Right lung (tissue), 5 donors: ENCODE data around the gene FRMD5. TPM values are rescaled to one million over a fixed set of nuclear protein-coding genes. Genes with fewer than 3 reads are reported as not detected.
"Not testable (repeated sequence)": the region's sequence is repeated elsewhere in the genome, so short reads cannot be mapped to it uniquely, and the experiment has no call there.

Experiments
- DNase-seq, 2 donors: peaks; one replicate each; pipeline ENCODE4 v3.0.0-alpha.2; 2013
- polyA plus RNA-seq, 5 donors: library from polyadenylated mRNA; unstranded; fragments of 120-200 nt; gene quantifications; one replicate each; pipeline versions ENCODE4 v1.2.1 to v1.2.3, GENCODE V29; 2013; ENCODE audit warnings: inconsistent platforms in 1 of 5, low replicate concordance in 1 of 5; ENCODE audit not compliant: insufficient read length in 5 of 5, insufficient read depth in 1 of 5

The FRMD5 gene
- polyA plus RNA-seq, 5 donors: 1.7 to 2.0 (median 1.8) TPM

- no peak for DNase-seq
Measured at GRCh38 chr15:43893956-43894355, 301.1 kb downstream of the FRMD5 start.

- DNase-seq: no peak
Measured at GRCh38 chr15:43889042-43889441, 306.0 kb downstream of the FRMD5 start.

DNA sequence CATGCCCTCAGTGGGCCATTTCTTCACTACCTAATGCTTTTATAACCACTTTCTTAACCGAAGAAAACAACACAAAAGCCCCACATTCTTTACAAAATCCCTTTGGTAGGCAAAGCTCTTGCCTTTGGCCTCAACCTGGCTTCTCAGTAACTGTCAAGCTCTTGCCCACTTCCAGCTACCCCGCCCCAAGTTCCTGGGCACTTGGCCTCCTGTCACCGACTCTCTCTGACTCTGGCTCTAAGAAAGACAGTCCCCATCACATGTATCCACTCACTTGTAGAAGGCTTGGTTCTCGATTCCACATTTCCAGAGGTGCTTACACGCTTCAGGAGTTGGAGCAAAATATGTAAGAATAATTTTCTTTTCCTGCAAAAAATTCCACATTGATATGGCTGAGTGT is 307.2 kb downstream of the FRMD5 start:
- DNase-seq: no peak

- no peak for DNase-seq
Measured at GRCh38 chr15:43886558-43886957, 308.5 kb downstream of the FRMD5 start.

DNA sequence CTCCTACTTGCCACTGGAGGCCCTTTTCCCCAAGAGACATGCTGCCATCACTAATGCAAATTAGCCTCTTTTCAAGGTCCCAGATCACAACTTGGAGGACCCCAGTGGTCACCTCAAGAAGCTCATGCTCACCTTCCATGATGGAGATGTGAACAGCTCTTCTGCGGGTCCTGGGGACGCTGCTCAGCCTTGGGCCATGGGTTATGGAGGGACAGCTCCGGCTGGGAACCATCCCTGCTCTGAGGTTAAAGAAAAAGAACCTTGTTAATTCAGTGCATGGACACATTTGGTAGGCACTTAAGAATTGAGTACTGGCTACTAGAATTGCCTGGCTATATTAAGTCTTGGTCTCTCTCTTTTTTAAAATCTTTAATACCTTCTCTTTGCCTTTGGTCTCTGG is 311.5 kb downstream of the FRMD5 start:
- no peak for DNase-seq

GRCh38 chr15:43881944-43882343 is 313.1 kb downstream of the FRMD5 start:
- DNase-seq: no peak

- DNase-seq: no peak
Measured at GRCh38 chr15:43881245-43881644, 313.8 kb downstream of the FRMD5 start.

DNA sequence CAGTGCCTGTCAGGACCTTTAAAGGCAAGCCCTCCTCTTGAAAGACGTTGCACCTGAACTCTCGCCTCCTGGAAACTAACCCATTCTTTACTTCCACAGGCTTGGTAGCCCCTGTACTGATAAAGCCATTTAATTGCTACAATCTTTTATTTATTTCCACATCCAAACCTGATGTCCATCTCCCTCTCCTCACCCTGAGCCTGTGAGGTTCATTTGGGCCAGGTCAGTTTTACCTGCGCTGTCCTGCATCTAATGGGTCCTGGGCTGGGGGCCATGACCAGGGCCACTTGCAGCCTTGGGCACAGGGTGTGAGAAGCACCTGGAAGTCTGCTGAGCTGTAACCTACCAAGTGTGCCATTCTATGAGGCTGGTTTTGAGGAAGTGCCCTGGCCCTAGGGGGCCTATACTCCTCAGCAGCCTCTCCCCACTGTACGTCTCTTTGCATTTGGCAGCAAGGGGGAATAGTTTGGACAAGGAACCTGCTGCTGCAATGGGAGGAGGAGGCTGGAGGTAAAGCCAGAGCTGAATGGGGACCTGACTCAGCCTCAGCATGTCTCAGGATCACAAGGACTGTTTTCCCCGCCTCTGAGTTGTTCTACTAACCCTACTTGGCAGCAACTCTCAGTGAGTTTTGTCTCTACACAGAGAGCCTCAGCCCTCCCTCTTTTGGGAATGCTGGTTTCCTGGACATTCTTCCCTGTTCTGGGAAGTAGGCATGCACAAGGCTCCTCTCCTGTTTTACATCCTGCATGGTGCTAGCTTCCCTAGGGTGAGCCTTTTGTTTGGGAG is 314.5 kb downstream of the FRMD5 start:
- DNase-seq: no peak

DNA sequence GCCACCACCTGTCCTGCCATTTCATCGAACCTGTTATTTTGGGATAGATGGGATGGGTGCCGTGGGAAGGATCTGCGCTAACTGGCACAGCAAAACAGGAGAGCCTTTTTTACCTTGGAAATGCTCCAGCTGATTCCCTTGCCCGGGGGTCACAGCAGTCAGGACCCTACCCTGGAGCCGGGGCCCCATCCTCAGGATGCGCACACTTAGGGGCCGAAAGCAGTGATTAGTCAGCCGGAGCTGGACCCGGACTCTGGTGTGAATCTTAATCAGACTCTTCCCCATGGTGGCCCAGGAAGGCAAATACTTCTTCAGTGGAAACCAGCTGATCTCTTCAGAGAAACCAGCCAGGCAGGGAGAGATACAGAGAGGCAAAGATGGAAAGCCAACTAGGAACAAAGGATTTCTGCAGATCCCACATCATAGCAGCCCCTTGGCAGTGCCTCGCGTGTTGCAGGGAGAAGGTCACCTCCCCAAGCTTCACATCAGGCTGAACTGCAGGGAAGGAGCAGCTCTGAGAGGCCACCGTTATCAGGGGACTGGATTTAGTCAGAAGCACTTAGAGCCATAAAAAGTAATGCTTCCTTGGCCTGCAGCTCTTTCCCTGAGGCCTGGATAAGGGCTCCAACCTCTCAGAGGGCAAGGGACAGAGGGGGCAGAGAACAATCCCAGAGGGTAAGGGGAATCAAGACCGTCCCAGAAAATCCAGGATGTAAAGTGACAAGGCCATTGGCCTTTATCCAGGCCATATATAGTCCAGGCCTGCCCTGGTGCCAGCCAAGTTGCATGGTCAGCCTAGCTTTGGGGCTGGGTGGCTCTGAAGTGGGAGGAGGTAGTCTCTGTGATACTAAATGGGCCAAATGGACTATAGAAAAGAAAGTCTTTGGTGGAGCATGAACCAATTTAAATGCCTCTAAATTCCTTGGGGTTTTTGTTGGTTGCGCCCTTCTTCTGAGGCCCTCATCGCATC is 315.4 kb downstream of the FRMD5 start:
- DNase-seq: no peak

GRCh38 chr15:43878446-43878845 is 316.6 kb downstream of the FRMD5 start:
- DNase-seq: no peak

DNA sequence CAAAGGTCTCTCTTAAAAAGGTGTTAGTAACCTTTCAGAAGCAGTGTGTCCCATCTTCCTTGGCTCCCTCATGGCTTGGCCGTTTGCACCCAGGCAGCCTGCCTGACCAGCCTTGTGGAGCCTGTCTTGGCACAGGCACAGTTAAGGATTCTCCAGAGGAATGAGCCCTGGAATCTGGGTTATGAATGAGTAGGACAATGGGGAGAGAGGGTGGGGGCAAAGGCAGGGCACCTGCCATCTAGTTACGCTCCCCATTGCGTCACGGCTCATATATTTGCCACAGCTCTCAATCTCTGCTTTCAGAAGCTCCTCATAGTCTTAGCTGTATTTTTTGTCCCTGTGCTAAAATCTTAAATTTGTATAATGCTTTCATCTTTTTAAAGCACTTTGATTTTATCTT is 317.7 kb downstream of the FRMD5 start:
- DNase-seq: no peak

GRCh38 chr15:43876872-43877271 is 318.2 kb downstream of the FRMD5 start:
- no peak for DNase-seq

GRCh38 chr15:43873651-43874050 is 321.4 kb downstream of the FRMD5 start:
- no peak for DNase-seq

GRCh38 chr15:43872416-43873020 is 322.6 kb downstream of the FRMD5 start:
- DNase-seq: peak; percentile 31 to 41

DNA sequence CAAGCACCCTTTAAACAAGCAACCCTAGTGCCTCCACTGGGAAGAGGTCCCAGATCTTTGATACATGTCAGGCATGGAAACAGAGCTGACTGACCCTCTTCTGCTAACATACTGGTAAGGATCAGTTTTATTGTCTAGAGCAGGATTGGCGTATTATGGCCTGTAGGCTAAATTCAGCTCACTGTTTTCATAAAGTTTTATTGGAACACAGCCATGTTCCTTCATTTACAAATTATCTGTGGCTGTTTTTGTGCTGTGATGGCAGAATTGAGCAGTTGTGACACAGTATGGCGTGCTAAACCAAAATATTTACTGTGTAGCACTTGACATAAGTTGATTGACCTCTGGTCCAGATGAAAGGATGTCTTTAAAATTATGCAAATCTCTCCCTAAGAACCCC is 323.2 kb downstream of the FRMD5 start:
- no peak for DNase-seq

GRCh38 chr15:43868406-43868805 is 326.7 kb downstream of the FRMD5 start:
- DNase-seq: no peak

DNA sequence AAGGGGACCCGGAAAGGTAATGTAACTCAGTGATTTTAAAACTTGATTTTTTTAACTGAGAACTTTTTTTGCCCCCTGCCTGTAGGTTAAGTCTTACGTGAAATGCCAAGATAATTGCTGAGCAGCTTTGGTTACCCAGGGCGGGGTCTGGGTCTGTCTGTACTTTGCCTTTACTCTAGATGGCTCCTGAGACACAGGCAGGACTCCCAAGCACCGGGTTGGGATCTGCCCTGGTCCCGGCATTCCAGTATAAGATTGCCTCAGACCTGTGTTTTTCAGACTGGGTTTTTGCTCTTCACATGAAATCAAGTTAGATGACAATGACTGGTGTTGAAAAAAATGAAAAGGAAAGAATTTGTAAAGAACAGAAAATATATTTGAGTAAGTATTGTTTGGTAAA is 328.0 kb downstream of the FRMD5 start:
- no peak for DNase-seq

DNA sequence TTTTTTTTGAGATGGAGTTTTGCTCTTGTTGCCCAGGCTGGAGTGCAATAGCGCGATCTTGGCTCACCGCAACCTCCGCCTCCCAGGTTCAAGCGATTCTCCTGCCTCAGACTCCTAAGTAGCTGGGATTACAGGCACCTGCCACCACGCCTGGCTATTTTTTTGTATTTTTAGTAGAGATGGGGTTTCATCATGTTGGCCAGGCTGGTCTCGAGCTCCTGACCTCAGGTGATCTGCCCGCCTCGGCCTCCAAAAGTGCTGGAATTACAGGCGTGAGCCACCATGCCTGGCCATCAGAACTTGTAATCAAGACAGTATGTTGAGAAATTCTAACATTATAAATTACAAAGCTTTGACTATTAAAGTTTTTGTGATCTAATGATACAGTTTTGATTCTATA is 328.4 kb downstream of the FRMD5 start:
- not testable (repeated sequence) for DNase-seq

DNA sequence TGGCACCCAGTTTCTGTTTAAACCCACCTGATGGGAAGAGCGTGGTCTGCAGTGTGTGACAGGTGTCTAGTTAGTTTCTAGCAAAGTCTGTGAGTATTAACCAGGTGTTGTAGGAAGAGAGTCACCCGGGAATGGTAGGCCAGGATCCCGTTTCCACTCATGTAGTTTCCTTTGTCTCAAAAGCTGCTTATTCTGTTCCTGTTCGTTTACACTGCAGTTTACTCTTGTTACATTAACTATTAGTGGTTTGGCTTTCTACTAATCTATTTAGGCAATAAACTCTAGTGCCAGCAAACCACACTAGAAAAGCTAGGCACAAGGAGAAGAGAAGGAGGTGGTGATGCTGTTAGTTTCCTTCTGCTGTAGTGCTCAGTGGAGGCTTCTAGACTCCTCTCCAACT is 335.5 kb downstream of the FRMD5 start:
- no peak for DNase-seq

DNA sequence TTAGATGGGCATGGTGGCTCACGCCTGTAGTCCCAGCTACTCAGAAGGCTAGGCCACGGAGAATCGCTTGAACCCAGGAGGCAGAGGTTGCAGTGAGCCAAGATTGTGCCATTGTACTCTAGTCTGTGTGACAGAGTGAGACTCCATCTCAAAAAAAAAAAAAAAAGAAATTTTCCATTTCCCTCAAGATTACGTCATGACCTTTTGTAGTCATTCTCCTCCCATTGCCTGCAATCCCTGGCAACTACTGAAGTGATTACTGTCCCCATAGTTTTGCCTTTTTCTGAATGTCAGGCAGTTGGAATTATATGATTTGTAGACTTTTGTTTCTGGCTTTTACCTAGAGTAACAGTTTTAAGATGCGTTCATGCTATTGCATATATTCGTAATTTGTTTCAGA is 340.3 kb downstream of the FRMD5 start:
- DNase-seq: no peak

DNA sequence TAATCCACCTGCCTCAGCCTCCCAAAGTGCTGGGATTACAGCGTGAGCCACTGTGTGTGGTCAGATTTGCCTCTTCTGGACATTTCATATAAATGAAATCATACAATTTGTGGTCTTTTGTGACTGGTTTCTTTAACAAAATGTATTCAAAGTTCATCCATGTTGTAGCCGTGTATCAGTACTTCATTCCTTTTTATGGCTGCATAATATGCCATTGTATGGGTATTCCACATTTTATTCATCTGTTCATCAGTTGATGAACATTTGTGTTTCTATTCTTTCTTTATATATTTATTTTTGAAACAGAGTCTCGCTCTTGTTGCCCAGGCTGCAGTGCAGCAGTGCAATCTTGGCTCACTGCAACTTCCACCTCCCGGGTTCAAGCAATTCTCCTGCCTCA is 342.5 kb downstream of the FRMD5 start:
- DNase-seq: no peak

- no peak for DNase-seq
Measured at GRCh38 chr15:43851251-43851650, 343.8 kb downstream of the FRMD5 start.

DNA sequence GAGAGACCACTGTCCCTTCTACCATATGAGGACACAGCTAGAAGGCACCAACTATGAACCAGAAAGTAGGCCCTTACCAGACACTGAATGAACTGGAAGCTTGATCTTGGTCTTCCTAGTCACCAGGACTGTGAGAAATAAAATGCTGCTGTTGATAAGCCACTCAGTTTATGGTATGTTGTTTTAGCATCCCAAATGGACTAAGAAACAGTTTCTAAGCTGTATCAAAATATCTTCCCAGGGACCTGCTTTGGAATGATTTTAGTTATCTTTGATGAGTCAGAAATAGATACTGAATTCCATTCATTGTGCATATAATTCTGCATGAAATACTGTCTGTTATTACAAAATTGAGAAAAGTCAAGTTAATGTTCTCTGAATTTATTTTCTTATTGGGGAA is 349.6 kb downstream of the FRMD5 start:
- no peak for DNase-seq
